Choroid plexus epithelial cell (primary cell): ENCODE data around the gene RASA2.

ENCODE experiments used
- DNase-seq: peaks from one replicate; pipeline ENCODE4 v3.0.0-alpha.2; 2010; ENCODE audit warnings: low read depth
- H3K4me3 ChIP-seq: 2 replicates; pipeline ENCODE4 v1.5.1; 2011; ENCODE audit warnings: low read depth, mild to moderate bottlenecking, control low read depth, low read length, moderate library complexity
- CTCF ChIP-seq: conservative IDR thresholded peaks from 2 replicates; pipeline ENCODE4 v1.5.1; 2011; ENCODE audit warnings: low read depth, mild to moderate bottlenecking, control low read depth, inconsistent platforms, low read length, moderate library complexity

RASA2 gene

GRCh38 chr3:141456301-141456625 is 30.6 kb upstream of the RASA2 start:
- no peak overlapping the region for H3K4me3 ChIP-seq
- no peak for TF ChIP-seq CTCF
- peak; percentile 81 for DNase-seq

GRCh38 chr3:141457624-141458236 is 29.1 kb upstream of the RASA2 start:
- DNase-seq: no peak
- H3K4me3 ChIP-seq: no peak overlapping the region
- TF ChIP-seq CTCF: no peak

GRCh38 chr3:141459008-141459407 is 27.8 kb upstream of the RASA2 start:
- no peak overlapping the region for H3K4me3 ChIP-seq
- TF ChIP-seq CTCF: no peak
- no peak for DNase-seq

GRCh38 chr3:141460097-141460704 is 26.6 kb upstream of the RASA2 start:
- TF ChIP-seq CTCF: peak; percentile 92
- DNase-seq: peak; percentile 90
- no peak overlapping the region for H3K4me3 ChIP-seq

- DNase-seq: no peak
- no peak for TF ChIP-seq CTCF
- H3K4me3 ChIP-seq: no peak overlapping the region
These were observed 24.5 kb upstream of the RASA2 start for GRCh38 chr3:141462176-141462859.

- peak; percentile 58 for DNase-seq
- H3K4me3 ChIP-seq: no peak overlapping the region
- peak; percentile 48 for TF ChIP-seq CTCF
These were observed 21.6 kb upstream of the RASA2 start for GRCh38 chr3:141465221-141465620.
